Suppressor macrophage treated with lipopolysaccharide for 4 hours (primary cell): ENCODE data around the gene MLF2.

Source experiments
- DNase-seq: peaks from one replicate; pipeline ENCODE4 v3.0.0-alpha.2; 2020

MLF2 gene, protein sequence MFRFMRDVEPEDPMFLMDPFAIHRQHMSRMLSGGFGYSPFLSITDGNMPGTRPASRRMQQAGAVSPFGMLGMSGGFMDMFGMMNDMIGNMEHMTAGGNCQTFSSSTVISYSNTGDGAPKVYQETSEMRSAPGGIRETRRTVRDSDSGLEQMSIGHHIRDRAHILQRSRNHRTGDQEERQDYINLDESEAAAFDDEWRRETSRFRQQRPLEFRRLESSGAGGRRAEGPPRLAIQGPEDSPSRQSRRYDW

DNA sequence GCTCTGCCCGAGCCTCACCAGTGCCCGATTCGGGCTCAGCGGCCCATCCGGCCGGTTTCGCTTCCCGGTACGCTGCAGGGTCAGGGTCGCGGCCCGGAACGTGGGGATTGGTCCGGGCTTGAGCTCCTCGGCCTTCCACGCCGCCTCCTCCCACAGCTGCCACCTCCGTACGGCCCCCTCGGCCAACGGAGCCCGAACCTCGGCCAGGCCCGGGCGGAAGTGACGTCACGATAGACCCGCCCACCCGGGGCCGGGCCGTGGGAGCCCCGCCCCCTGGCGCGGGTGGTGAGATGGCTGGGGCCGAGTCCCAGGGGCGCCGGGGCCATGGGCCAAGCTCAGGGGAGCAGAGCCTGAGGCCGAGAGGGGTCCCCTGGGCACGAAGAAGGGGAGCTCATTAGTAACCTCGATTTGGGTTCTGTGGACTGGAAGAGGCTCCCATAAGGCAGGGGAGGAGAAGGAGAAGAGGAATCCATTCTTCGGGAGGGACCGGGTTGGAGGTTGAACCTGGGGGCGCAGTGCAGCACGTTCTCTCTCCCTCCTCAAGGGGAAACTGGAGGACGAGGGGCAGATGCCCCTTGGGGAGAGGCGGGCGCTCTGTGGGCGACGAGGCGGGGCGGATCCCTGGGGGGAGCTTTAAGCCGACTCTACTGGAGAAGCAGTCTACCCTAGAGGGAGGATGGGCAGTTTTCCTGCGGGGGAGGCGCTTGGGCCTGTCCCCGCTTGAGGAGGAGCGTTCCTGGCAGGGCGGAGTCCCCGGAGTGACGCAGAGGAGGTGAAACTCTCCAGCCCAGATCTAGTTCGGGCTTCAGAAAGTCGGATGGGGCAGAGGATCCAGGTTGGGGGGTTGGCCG, at the start of gene MLF2:
MLF2 (minus strand) TSS at position 221 of the 851 bp plus-strand sequence. CDS start 807 bp downstream, outside the sequence.
- peak; percentile 99 for DNase-seq

- DNase-seq, result no peak
Observed at GRCh38 chr12:6799147-6799546, 46.2 kb upstream of the MLF2 start.

- DNase-seq, result no peak
Observed at GRCh38 chr12:6796576-6796975, 43.6 kb upstream of the MLF2 start.

GRCh38 chr12:6795088-6795487, 42.1 kb upstream of the MLF2 start:
- DNase-seq, result no peak

DNA sequence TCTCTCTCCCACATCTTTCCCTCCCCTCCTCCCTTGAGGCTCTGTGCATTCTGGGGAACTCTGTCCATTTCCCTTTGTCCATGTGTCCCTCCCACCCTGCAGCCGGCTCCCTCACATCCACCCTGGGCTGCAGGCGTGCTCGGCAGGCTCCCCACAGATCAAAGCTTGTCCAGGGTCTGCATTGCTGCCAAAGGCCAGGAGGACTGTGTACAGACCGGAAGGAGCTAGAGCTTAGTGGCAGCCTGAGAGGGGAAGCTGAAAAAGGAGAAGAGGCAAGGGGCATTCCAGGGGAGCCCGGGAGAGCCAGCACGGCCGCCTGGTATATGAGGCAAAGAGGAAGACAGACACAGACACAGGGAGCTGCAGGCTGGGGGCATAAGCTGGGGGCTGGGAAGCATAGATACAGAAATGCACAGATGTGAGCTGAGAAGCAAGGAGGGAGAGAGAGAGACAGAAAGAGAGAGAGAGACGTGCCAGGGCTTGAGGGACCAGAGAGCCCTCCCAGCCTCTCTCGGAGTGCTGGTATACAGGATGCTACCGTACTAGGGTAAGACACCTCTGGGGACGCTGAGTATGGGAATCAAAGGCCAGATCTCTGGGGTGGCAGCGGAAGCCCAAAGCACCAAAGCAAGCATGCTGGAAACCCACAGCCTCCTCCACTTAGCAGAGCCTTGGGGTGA, 39.7 kb upstream of the MLF2 start:
- DNase-seq, result peak; percentile 87

DNA sequence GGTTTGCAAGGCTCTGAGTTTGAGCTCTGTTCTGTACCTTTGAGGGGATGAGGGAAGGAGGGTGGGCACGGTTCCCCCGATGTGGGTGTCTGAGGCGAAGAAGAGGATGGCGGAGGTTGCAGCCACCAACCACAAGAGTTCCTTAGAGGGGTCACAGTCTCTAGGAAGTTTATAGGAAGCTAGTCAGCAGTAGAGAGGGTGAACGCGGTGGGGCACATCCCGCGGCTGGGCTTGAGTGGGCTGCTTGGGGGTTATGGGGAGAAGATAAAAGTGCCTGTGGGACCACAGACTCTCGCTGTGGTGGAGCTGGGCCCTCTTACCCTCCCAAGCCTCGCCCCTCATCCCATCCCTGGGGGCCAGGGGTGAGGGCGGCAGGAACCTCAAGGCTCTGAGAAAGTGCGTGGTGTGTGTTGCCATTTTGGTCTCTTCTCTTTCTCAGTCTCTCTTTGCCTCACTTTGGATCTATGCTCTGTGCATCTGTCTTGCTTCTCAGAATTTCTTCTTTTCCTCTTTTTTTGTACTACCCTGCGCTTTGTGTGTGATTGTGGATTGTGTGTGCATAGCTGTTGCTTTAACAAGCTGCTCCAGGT, 39.1 kb upstream of the MLF2 start:
- no peak for DNase-seq

- DNase-seq, result peak; percentile 21
Observed at GRCh38 chr12:6790496-6791150, 37.7 kb upstream of the MLF2 start.

DNA sequence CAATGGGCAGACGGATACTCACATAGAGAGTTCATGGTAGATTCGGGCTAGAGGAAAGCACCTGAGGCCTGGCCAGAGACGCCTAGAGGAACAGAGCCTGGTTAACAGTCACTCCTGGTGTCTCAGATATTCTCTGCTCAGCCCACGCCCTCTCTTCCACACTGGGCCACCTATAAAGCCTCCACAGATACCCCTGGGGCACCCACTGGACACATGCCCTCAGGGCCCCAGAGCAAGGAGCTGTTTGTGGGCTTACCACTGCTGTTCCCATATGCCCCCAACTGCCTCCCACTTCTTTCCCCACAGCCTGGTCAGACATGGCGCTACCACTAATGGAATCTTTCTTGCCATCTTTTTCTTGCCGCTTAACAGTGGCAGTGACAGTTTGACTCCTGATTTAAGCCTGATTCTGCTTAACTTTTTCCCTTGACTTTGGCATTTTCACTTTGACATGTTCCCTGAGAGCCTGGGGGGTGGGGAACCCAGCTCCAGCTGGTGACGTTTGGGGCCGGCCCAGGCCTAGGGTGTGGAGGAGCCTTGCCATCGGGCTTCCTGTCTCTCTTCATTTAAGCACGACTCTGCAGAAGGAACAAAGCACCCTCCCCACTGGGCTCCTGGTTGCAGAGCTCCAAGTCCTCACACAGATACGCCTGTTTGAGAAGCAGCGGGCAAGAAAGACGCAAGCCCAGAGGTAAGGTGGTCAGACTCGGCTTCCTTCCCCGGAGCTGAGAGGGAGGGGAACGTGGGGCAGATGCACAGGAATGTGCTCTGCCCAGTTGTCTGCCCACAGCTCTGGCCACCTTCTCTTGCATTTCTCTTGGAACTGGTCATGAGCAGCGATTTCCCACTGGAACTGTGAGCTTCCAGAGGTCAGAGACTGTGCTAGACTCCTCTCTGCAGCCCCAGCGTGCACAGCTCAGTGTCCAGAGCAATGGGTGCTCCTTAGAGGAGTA, 36.3 kb upstream of the MLF2 start, which contains the start of gene CD4:
CD4 (plus strand) TSS at position 557 of the 953 bp plus-strand sequence. CDS start 10,611 bp downstream, outside the sequence.
- DNase-seq, result peak; percentile 91

DNA sequence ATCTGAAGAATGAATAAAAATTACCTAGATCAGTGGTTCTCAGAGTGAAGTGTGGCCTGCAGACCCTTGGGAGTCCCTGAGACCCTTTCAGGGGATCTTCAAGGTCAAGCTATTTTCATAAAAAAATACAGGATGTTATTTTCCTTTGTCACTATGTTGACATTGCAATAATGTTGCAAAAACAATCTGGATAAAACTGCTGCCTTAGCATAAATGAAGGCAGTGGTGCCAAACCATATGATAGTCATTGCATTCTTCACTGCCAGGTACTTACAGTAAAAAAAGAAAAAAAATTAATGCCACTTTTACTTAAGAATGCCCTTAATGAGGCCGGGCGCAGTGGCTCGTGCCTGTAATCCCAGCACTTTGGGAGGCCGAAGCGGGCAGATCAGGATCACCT, 34.4 kb upstream of the MLF2 start:
- no peak for DNase-seq

GRCh38 chr12:6786416-6787094, 33.6 kb upstream of the MLF2 start:
- DNase-seq, result no peak

- peak; percentile 34 for DNase-seq
Observed at GRCh38 chr12:6784761-6785160, 31.8 kb upstream of the MLF2 start.

- DNase-seq, result peak; percentile 39
Observed at GRCh38 chr12:6784296-6784695, 31.4 kb upstream of the MLF2 start.

DNA sequence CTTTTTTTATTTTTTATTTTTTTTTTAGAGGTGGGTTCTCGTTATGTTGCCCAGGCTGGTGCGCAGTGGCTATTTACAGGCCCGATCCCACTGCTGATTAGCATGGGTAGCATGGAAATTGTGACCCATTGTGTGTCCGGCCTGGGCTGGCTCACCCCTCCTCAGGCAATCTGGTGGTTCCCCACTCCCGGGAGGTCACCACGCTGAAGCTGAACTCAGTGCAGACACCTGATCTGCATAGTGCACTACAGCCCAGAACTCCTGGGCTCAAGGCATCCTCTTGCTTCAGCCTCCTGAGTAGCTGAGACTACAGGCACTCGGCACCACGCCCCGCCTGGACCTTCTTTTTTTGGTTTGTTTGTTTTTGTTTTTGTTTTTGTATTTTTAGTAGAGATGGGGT, 30.9 kb upstream of the MLF2 start:
- no peak for DNase-seq

GRCh38 chr12:6782850-6783566, 30.1 kb upstream of the MLF2 start:
- DNase-seq, result no peak

DNA sequence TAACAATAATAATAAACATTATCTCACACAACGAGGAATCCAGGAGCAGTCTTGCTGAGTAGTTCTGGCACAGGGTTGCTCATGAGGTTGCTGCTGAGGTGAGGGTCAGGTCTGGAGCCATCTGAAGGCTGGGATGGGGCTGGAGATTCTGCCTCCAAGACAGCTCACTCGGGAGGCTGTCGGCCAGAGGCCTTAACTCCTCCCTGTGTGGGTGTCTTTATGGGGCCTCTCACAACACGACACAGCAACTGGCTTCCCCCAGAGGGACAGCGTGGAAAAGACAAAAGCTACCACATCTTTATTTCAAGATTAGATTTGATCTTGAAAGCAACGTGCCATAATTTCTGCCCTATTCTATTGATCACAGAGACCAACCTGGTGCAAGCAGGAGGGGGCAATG, 29.2 kb upstream of the MLF2 start:
- DNase-seq, result no peak

- peak; percentile 48 for DNase-seq
Observed at GRCh38 chr12:6780573-6780972, 27.6 kb upstream of the MLF2 start.

GRCh38 chr12:6779708-6780432, 26.9 kb upstream of the MLF2 start:
- DNase-seq, result peak; percentile 45

GRCh38 chr12:6778574-6779550, 25.9 kb upstream of the MLF2 start:
- DNase-seq, result peak; percentile 93
